Activated CD8-positive, alpha-beta memory T cell treated with anti-CD3 and anti-CD28 coated beads, Interleukin-2, amount 50 U/mL, for 1 hour (primary cell): ENCODE data around the gene EPS8.

Experiments used
- DNase-seq: peaks from one replicate; pipeline ENCODE4 v3.0.0-alpha.2; 2020; ENCODE audit errors: extremely low read depth

The EPS8 gene

DNA sequence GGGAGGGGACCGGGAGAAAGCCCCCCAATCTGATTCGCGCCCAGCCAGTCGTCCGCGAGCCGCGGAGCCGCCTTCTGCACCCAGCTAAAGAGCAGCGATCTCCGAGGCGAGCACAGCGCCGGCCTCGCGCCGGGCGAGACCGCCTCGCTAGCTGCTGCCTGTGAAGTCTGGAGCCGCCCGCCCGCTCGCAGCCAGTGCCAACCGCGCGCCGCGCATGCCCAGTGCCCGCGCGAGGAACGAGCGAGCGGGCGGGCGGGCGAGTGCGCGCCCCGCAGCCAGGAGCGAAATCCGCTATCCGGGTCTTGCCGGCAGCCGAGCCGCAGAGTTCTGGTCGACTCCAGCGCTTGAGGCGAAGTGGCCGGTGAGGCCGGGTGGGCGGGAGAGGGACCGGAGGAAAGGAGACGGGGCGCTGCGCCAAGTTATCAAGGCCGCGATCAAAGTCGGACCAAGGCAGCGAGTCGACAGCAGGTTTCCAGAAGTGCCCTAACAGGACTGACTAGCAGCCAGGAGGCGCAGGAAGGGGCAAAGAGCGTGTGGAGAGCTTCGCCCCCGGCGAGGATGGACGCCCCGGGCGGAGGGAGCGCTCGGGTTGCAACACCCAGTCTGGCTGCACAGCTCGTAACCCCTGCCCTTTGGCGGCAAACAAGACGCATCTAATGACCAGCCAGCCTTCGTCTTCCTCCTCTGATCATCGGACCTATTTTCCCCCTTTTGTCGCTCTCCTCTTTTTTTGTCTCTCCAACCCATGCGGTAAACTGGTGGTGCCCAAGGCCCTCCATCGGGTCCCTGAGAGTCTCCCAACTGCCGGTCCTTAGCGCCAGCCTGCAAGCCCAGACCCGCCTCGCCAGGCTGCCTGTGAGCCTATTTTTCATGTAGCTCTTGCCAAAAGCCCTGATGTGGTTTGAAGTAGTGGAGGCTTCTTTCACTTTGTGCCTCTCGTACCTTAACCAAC, at the start of gene EPS8:
EPS8 (minus strand) TSS at position 169 of the 952 bp plus-strand sequence. CDS start 106,437 bp downstream, outside the sequence.
- DNase-seq = peak; percentile 58

DNA sequence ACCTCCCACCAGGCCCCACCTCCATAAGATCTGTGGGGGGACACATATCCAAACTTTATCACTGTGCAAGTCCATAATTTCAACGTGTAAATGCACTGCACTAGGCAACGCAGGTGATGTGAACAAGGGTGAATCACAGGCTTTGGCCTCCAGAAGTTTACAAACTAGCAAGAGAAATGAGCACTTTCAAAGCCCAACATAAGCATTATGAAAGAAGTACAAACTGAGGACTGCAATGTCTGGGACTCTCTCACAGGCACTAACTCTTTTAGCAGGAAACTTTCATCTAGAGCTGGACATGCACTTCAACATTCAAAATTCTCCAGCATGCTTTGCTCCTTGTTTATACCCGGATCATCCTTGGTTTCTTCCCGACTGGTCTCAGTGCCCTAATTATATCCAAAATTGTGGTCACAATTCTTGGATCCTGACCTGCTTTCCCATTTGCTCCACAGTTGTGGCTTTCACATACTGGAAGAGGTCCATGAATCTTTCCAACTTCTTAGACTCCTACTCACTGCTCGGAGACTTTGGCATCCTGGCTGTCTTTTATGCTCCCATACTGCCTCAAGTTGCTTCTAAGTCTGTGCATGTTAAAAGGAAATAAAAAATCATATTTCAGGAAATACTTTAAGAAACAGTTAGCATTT, 48.1 kb upstream of the EPS8 start:
- no peak for DNase-seq

DNA sequence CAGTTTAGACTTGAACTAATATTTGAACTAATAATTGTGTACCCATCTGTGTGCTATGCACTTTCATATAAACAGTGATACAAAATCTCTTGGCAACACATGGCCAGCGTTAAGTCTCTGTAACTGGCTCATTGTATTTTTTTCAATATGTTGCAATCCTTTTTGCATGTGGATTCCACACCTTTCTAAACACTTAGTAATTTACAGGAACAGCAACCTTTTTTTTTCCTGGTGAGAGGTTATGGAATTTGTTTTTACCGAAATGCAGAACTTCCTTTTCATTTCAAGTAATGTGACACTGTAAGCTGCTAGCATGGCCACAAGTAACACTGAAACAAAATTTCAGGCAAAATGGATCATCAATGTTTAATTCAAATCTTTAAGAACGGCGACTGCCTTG, 45.4 kb upstream of the EPS8 start:
- no peak for DNase-seq

GRCh38 chr12:15831315-15831978, 42.3 kb upstream of the EPS8 start:
- no peak for DNase-seq

GRCh38 chr12:15830538-15830937, 41.4 kb upstream of the EPS8 start:
- DNase-seq = no peak

DNA sequence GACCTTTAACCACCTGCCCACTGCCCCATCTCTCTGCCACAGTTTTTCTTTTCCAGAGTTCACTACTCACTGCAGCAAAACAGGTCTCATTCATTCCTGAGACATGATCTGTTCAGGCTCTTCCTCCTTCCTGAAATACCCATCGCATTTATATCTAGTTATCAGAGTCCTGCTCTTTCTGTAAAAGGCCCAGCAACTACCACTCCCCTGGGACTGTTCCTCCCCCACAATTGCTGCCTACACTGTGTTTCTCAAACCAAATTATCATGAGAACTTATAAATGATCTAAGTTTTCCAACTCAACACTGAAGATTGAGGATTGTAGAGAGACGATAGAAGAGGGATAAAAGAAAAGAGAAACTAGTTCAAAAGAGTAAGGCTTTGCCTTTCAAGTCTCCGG, 40.8 kb upstream of the EPS8 start:
- no peak for DNase-seq

- no peak for DNase-seq
These were observed 40.1 kb upstream of the EPS8 start for GRCh38 chr12:15829255-15829654.

DNA sequence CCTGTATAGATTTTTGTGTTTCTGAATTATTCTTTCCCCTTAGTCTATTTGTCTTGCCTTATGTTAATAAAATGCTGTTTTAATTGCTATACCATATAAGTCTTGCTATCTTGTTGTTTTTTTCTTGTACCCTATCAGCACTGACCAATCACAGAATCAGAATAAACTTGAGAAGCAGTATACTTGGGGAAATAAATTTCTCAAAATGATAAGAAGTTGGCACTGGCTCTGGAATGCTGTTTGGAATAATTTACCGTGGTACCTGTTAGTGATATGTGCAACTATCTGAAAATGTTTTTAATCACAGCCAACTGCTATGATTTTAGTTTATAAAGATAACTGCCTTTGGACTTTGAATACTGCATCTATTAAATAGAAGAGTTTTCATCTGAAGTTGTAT, 37.9 kb upstream of the EPS8 start:
- DNase-seq = no peak

DNA sequence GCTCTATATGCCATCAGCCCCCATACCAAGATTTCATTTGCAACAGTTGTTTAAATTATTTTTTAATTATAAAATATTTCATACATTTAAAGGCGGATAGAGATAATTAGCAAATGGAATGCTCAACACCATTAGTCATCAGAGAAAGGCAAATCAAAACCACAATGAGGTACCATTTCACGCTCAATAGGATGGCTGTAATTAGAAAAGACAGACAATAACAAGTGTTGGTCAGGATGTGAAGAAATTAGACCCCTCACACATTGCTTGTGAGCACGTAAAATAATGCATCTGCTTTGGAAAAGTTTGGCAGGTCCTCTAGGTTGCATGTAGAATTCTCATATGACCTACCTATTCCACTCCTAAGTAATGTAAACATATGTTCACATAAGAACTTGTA, 35.3 kb upstream of the EPS8 start:
- no peak for DNase-seq

DNA sequence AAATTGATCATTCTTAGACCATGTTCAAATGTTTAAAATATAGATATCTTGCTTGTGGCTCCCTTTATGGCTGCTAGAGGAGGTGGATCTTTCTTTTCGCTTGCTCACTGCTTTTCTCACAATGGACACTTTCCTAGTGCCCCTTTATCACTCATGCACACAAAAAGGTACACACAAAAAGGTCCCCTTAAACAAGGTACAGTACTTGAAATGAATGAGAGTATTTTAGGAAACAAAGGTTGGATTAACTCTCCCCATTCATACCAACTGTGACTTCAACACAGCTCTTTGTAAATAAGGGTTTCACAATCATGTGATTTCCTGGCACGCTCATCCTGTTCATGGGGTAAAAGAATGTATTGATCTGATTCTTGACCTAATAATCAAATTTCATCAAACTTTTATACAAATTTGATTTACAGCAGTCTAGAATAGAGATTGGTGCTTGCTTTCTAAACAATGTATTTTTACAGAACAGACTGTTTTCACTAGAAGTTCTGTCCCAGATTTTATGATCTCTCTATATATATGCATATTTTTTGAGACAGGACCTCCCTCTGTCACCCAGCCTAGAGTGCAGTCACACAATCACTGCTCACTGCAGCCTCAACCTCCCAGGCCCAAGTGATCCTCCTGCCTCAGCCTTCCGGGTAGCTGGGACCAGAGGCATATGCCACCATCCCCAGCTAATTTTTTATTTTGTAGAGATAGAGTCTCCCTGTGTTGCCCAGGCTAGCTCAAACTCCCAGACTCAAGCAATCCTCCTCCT, 34.4 kb upstream of the EPS8 start:
- no peak for DNase-seq

DNA sequence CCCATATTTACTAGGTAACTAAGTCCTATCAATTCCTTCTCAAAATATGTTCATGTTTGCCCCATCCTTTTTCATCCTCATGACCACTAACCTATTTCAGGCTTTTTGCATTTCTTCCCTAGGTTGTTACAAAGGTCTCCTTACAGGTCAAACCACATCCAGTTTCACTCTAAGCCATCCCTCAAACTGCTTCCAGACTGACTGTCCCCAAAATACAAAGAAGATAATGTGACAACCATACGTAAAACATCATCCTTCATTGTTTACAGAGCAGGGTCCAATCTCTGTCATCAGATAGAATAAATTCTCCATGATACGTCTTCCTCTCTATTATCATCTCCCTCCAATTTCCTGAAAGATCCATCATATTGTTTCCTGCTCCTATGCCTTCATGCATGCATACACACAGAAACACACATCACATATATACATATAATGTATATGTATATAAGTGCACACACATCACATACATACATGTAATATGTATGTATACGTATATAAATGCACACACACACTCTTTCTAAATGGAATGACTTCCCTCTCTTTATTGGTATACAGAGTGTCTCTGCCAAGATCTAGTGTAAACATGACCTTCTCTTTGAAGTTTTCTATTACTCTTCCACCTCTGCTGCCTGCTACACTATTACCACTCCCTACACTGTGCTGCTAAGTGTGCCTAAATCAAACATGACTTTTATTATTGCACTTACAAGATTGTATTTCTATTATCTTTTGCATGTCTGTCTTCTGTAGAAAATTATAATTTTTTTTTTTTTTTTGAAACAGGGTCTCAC, 30.7 kb upstream of the EPS8 start:
- DNase-seq = no peak

GRCh38 chr12:15818418-15818817, 29.2 kb upstream of the EPS8 start:
- DNase-seq = no peak

GRCh38 chr12:15815730-15816129, 26.5 kb upstream of the EPS8 start:
- DNase-seq = no peak

GRCh38 chr12:15811214-15812127, 22.3 kb upstream of the EPS8 start:
- DNase-seq = no peak

- no peak for DNase-seq
These were observed 19.5 kb upstream of the EPS8 start for GRCh38 chr12:15808652-15809051.

- no peak for DNase-seq
These were observed 19.1 kb upstream of the EPS8 start for GRCh38 chr12:15808250-15808649.

GRCh38 chr12:15806826-15807225, 17.6 kb upstream of the EPS8 start:
- no peak for DNase-seq

DNA sequence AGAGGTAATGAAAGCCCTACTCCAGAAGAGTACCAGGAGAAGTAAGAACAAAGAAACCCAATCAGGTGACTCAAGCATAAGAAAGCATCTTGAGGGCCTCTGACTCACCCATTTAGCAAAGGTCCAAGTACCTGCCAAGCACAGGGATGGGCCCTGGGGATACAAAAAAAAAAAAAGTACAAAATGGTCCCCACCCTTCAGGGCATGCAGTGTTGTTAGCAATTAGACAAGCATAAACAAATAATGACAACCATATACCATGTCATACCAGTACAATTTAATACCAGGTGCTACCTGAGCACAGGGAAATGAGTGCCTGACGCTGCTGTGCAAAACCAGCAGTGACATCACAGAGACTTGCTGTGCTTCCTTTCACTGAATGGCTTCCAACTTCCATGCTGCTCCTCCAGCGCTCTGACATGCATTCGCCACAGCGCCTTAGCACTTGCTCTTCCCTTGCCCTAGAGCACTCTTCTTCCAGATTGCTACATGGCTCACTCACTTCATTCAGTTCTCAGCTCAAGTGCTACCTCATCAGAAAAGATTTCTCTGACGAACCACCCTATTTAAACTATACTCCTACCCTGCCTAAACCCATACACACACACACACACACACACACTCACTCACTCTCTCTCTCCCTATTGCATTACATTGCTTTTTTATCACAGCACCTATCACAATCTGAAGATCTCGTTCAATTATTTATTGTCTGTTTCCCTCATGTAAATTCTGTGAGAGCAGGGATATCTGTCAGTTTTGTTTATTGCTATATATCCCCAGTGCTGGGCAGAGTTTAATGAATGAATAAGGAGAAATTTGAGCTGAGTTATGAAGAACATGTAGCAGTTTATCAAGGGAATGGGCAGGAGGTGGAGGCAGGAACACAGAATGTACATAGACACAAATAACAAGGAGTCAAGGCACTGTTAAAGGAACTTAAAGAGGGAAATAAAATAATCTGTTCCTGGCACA, 12.9 kb upstream of the EPS8 start:
- DNase-seq = no peak

DNA sequence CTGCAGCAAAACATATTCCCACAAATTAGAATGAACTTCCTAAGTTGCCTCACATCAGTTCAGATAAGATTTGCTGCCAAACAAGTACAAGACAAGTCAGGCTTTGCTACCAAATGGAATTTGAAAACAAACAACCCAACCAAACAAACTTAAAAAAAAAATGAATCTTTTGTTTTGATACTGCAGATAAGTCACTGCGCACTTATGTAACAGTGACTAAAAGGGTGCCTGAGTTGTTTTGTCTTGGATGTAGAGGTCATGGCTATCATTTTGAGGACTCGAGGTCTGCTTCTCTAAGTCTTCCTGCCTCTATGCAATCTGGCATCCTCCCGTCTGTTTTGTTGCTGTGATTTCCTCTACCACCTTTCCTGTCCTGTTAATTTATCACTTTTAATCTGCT, 11.1 kb upstream of the EPS8 start:
- no peak for DNase-seq
